Natural killer cell (primary cell): ENCODE measurements around the gene SHROOM3. TPM values are rescaled to one million over a fixed set of nuclear protein-coding genes. Genes with fewer than 3 reads are reported as not detected.

Experiments used
- ATAC-seq, 3 donors: fragments of 150-1000 bp in 2 of 3; fragments of 200-7000 bp in 1 of 3; cut with Tn5 transposase; 1 replicate in 1 of 3; 2 replicates in 2 of 3; pipeline ENCODE4 v1.10.0; 2021; ENCODE audit warnings: mild to moderate bottlenecking in 2 of 3, moderate library complexity in 2 of 3
- DNase-seq, 2 donors: peaks; one replicate each; pipeline versions ENCODE4 v3.0.0 to v3.0.0-alpha.2; 2013 to 2021; ENCODE audit warnings: mixed read lengths in 1 of 2
- H3K27ac ChIP-seq: one replicate; pipeline ENCODE4 v1.5.1; 2013; ENCODE audit warnings: mild to moderate bottlenecking, low read length
- H3K27me3 ChIP-seq: one replicate; pipeline ENCODE4 v1.6.1; 2013; ENCODE audit warnings: low read length; ENCODE audit not compliant: control insufficient read depth, insufficient read depth
- H3K36me3 ChIP-seq: one replicate; pipeline ENCODE4 v1.6.1; 2013; ENCODE audit warnings: low read length; ENCODE audit not compliant: control insufficient read depth, insufficient read depth
- H3K4me1 ChIP-seq: one replicate; pipeline ENCODE4 v1.6.1; 2013; ENCODE audit warnings: low read length; ENCODE audit not compliant: control insufficient read depth, insufficient read depth
- H3K4me3 ChIP-seq: one replicate; pipeline ENCODE4 v1.5.1; 2013; ENCODE audit warnings: low read length
- H3K9me3 ChIP-seq: one replicate; pipeline ENCODE4 v1.6.1; 2013; ENCODE audit warnings: low read length; ENCODE audit not compliant: control insufficient read depth, insufficient read depth
- H3K27ac Mint-ChIP-seq, 2 donors: one replicate each; pipeline ENCODE4 v1.8.0; 2022; ENCODE audit warnings: mild to moderate bottlenecking in 2 of 2, mixed read lengths in 2 of 2, moderate library complexity in 1 of 2
- H3K27me3 Mint-ChIP-seq, 2 donors: one replicate each; pipeline ENCODE4 v1.8.0; 2022; ENCODE audit warnings: low read depth in 2 of 2, mixed read lengths in 2 of 2
- H3K36me3 Mint-ChIP-seq: one replicate; pipeline ENCODE4 v1.8.0; 2022; ENCODE audit warnings: mixed read lengths
- H3K4me1 Mint-ChIP-seq, 2 donors: one replicate each; pipeline ENCODE4 v1.8.0; 2022; ENCODE audit warnings: mixed read lengths in 2 of 2
- H3K4me3 Mint-ChIP-seq: one replicate; pipeline ENCODE4 v1.8.0; 2022; ENCODE audit warnings: mild to moderate bottlenecking, moderate library complexity, mixed read lengths
- H3K9me3 Mint-ChIP-seq, 2 donors: one replicate each; pipeline ENCODE4 v1.8.0; 2022; ENCODE audit warnings: mixed read lengths in 2 of 2
- WGBS: methylation state at CpG from one replicate; pipeline ENCODE4 v1.1.7; 2013; ENCODE audit warnings: missing lambda C conversion rate; ENCODE audit not compliant: insufficient coverage; 5-methylcytosine and 5-hydroxymethylcytosine counted together
- intact Hi-C: fragments of 100-400 bp; cut with micrococcal nuclease; formaldehyde crosslinking; loops from one replicate; pipeline ENCODE4 v1.14.2; 2022
- total RNA-seq, 4 donors: library from RNA; stranded (reverse); fragments of 120-200 nt in 1 of 4; gene quantifications; one replicate each; pipeline versions ENCODE4 v1.2.3 to v1.2.4, GENCODE V29; 2013 to 2022
- TF ChIP-seq, protein P1 (sequence below): fragments of 200-600 bp; IDR thresholded peaks from one replicate; pipeline ENCODE4 v1.8.0; 2022; ENCODE audit warnings: antibody characterized with exemption

Gene SHROOM3
- total RNA-seq, 3 donors from 2014 or later (not counting 1 experiment from before 2014, with no cell fraction given) = 0.63 TPM; not detected in 2

DNA sequence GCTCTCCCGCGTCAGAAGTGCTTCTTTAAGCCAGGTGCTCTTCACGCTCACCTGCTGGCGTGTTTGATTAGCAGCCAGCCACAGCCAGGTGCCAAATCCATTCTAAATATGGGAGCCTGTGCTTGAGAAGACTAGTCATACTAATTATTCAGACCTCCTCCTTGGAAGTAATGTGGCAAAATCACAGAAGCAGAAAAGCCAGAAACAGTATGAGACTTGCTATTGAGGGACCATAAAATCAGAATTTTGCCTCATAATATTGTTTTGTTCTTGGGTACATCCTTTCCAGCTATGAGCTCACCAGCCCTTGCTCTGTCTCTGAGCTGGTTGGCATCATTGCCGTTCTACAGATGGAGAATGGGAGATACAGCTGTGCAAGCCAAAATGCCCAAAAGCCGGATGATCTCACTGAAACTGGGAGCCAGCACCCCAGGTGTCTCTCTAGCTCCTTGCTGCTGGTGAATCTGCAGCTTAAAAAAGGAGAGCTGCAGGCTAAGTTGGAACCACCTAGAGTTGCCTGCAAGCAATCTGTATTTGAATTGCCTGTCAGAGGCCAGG lies 205.4 kb downstream of the SHROOM3 start:
- H3K9me3 ChIP-seq = no peaks in the 10 kb centered on the region
- no peak for ATAC-seq
- no peak overlapping the region for H3K4me3 ChIP-seq
- no peaks in the 10 kb centered on the region for H3K36me3 ChIP-seq
- Mint-ChIP-seq H3K36me3 (no peaks in the 10 kb centered on the region), H3K4me3 (no peak overlapping the region), H3K9me3 (no peaks in the 10 kb centered on the region), H3K27me3 (peaks cover 10 to 19% of the 10 kb centered on the region in 2 donors), H3K4me1 (no peaks in the 10 kb centered on the region), H3K27ac (no peak overlapping the region)
- intact Hi-C loops = no loop called here
- no peak overlapping the region for H3K27ac ChIP-seq
- no peak for DNase-seq
- no peaks in the 10 kb centered on the region for H3K27me3 ChIP-seq
- no peaks in the 10 kb centered on the region for H3K4me1 ChIP-seq
- TF ChIP-seq, protein P1, sequence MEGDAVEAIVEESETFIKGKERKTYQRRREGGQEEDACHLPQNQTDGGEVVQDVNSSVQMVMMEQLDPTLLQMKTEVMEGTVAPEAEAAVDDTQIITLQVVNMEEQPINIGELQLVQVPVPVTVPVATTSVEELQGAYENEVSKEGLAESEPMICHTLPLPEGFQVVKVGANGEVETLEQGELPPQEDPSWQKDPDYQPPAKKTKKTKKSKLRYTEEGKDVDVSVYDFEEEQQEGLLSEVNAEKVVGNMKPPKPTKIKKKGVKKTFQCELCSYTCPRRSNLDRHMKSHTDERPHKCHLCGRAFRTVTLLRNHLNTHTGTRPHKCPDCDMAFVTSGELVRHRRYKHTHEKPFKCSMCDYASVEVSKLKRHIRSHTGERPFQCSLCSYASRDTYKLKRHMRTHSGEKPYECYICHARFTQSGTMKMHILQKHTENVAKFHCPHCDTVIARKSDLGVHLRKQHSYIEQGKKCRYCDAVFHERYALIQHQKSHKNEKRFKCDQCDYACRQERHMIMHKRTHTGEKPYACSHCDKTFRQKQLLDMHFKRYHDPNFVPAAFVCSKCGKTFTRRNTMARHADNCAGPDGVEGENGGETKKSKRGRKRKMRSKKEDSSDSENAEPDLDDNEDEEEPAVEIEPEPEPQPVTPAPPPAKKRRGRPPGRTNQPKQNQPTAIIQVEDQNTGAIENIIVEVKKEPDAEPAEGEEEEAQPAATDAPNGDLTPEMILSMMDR = no peak
- 90% methylated on average over 6 of the region's 6 CpGs for WGBS

DNA sequence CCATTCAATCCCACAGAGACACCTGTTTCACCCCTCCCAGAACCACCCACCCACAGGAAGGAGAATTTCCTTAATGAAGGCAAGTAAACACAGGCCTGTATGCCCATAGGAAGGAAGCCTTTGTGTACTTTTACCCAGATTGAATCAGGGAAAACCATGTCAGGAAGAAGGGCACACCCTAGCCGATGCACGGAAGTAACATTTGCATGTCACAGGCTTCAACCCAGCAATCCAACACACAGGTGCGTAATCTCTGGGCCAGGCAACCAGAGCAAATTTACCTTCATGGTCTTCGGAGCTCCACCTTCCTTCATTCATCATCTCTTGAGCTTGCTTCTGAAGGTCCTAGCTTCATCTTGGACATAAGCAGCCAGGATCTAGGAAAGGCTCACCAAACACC lies 206.3 kb downstream of the SHROOM3 start:
- intact Hi-C loops = no loop called here
- Histone ChIP-seq H3K4me1 (no peaks in the 10 kb centered on the region), H3K36me3 (no peaks in the 10 kb centered on the region), H3K27ac (no peak overlapping the region), H3K9me3 (no peaks in the 10 kb centered on the region), H3K27me3 (no peaks in the 10 kb centered on the region), H3K4me3 (no peak overlapping the region)
- no peaks in the 10 kb centered on the region for H3K36me3 Mint-ChIP-seq
- WGBS = 89% methylated on average over 4 of the region's 4 CpGs
- DNase-seq (no peak), ATAC-seq (no peak)
- no peak overlapping the region for H3K4me3 Mint-ChIP-seq
- no peaks in the 10 kb centered on the region for H3K4me1 Mint-ChIP-seq
- H3K27ac Mint-ChIP-seq = no peak overlapping the region
- TF ChIP-seq, protein P1 = no peak
- H3K27me3 Mint-ChIP-seq = peaks cover 10 to 19% of the 10 kb centered on the region in 2 donors
- H3K9me3 Mint-ChIP-seq = no peaks in the 10 kb centered on the region

DNA sequence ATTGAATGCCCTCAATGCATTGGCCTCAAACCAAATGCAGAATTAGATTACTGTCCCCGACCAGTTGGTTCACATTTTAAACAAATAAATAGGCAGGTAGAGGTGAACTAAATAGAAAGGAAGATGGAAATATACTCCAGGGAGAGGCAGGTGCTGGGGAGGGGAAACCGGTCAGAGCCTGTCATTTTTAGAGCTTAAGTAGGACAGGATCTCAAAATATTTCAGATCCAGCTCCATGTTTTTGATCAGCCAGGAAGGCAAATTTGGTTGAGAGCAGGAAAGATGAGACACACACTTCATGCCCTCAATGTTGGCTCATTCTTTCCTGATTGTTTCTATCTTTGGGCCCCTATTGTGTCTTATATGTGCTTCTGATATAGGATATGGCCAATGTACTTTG lies 206.7 kb downstream of the SHROOM3 start:
- Mint-ChIP-seq H3K27ac (no peak overlapping the region), H3K4me1 (no peaks in the 10 kb centered on the region), H3K9me3 (no peaks in the 10 kb centered on the region), H3K27me3 (peaks cover 10 to 22% of the 10 kb centered on the region in 2 donors), H3K4me3 (no peak overlapping the region), H3K36me3 (no peaks in the 10 kb centered on the region)
- Histone ChIP-seq H3K27ac (no peak overlapping the region), H3K27me3 (no peaks in the 10 kb centered on the region), H3K4me3 (no peak overlapping the region), H3K9me3 (no peaks in the 10 kb centered on the region), H3K36me3 (no peaks in the 10 kb centered on the region), H3K4me1 (no peaks in the 10 kb centered on the region)
- no peak for DNase-seq
- no peak for ATAC-seq
- 89% methylated on average over 2 of the region's 2 CpGs for WGBS
- intact Hi-C loops = no loop called here
- TF ChIP-seq, protein P1 = no peak

DNA sequence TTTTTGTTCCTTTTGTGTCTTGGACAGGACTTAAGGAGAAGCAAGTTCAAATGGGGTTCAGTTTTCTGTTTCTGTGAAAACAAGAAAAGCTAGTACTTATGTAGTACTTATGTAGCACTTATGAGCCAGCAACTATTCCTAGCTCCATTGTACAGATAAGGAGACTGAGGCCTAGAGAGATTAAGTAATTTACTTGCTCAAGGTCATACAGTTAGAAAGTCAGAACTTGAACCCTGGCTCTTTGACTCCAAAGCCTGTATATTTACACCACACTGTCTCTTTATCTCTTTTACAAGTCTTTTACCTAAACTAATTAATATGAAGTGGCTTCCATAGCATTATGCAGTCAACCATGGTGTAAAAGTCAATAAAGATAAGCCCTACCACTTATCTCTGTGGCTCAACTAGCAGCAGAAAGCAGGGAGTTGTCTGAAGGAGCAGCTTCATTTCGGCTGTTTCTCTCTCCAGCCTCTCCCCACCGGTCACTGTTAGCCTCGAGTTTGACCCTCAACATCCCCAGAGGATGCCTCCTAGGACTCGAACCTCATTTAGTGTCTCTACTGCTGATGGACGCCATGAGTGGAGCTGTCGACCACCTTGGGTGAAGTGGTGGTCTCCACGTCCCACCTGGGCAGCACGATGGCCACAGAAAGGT lies 209.9 kb downstream of the SHROOM3 start:
- WGBS = 87% methylated on average over 6 of the region's 8 CpGs
- Mint-ChIP-seq H3K36me3 (no peaks in the 10 kb centered on the region), H3K4me3 (no peak overlapping the region), H3K9me3 (no peaks in the 10 kb centered on the region), H3K4me1 (no peaks in the 10 kb centered on the region), H3K27me3 (peaks cover 7 to 15% of the 10 kb centered on the region in 2 donors), H3K27ac (no peak overlapping the region)
- Histone ChIP-seq H3K4me1 (no peaks in the 10 kb centered on the region), H3K36me3 (no peaks in the 10 kb centered on the region), H3K27me3 (no peaks in the 10 kb centered on the region), H3K9me3 (no peaks in the 10 kb centered on the region), H3K4me3 (no peak overlapping the region), H3K27ac (no peak overlapping the region)
- TF ChIP-seq, protein P1 = no peak
- intact Hi-C loops = no loop called here
- no peak for DNase-seq
- ATAC-seq = no peak
